HG03139 (cell line): ENCODE measurements around the gene RAX2.

Source experiments
- ATAC-seq: cut with Tn5 transposase; IDR thresholded peaks from one replicate; pipeline ENCODE4 v1.9.1; 2021; ENCODE audit not compliant: unreplicated experiment

The RAX2 gene

GRCh38 chr19:3801412-3802096 is 29.5 kb upstream of the RAX2 start:
- ATAC-seq, result no peak

GRCh38 chr19:3800996-3801395 is 29.0 kb upstream of the RAX2 start:
- no peak for ATAC-seq

GRCh38 chr19:3798137-3798536 is 26.1 kb upstream of the RAX2 start:
- no peak for ATAC-seq

- ATAC-seq, result no peak
These were observed 24.3 kb upstream of the RAX2 start for GRCh38 chr19:3796358-3796757.

GRCh38 chr19:3793799-3794198 is 21.8 kb upstream of the RAX2 start:
- ATAC-seq, result no peak

- ATAC-seq, result no peak
These were observed 20.1 kb upstream of the RAX2 start for GRCh38 chr19:3792114-3792513.

- ATAC-seq, result no peak
These were observed 18.9 kb upstream of the RAX2 start for GRCh38 chr19:3790941-3791340.

- no peak for ATAC-seq
These were observed 18.2 kb upstream of the RAX2 start for GRCh38 chr19:3790209-3790734.

- ATAC-seq, result no peak
These were observed 17.2 kb upstream of the RAX2 start for GRCh38 chr19:3788996-3789778.

GRCh38 chr19:3785938-3786824 is 14.2 kb upstream of the RAX2 start, which contains the start of gene MATK:
Gene MATK, minus strand, starts transcription at chr19:3786381. Its CDS starts 1,246 bp downstream, at chr19:3785135.
- ATAC-seq, result no peak

GRCh38 chr19:3785451-3785937 is 13.5 kb upstream of the RAX2 start:
- no peak for ATAC-seq

GRCh38 chr19:3784607-3785450 is 12.8 kb upstream of the RAX2 start:
- no peak for ATAC-seq

- ATAC-seq, result no peak
These were observed 11.9 kb upstream of the RAX2 start for GRCh38 chr19:3783660-3784584.

- no peak for ATAC-seq
These were observed 10.9 kb upstream of the RAX2 start for GRCh38 chr19:3782903-3783302.

GRCh38 chr19:3782330-3782729 is 10.3 kb upstream of the RAX2 start:
- ATAC-seq, result no peak

GRCh38 chr19:3781603-3782002 is 9.6 kb upstream of the RAX2 start:
- no peak for ATAC-seq

- ATAC-seq, result no peak
These were observed 8.8 kb upstream of the RAX2 start for GRCh38 chr19:3780786-3781304.

GRCh38 chr19:3778899-3779723 is 7.1 kb upstream of the RAX2 start:
- no peak for ATAC-seq
